K562 (cell line): ENCODE measurements around the gene PBX2. TPM values are rescaled to one million over a fixed set of nuclear protein-coding genes. Genes with fewer than 3 reads are reported as not detected.

ENCODE experiments used
- BRD4 ChIP-seq: fragments of 200-600 bp; sonication (generic); IDR thresholded peaks from 2 replicates; pipeline ENCODE4 v1.6.1; 2017; ENCODE audit warnings: inconsistent platforms
- GATAD2B ChIP-seq: fragments of 450-650 bp; IDR thresholded peaks from 2 replicates; pipeline ENCODE4 v1.6.1; 2017; ENCODE audit warnings: mild to moderate bottlenecking, borderline replicate concordance
- KLF6 ChIP-seq: fragments of 250-450 bp; sonication (Bioruptor Pico); IDR thresholded peaks from 2 replicates; pipeline ENCODE4 v1.4.0; 2020; ENCODE audit warnings: mild to moderate bottlenecking, moderate library complexity, borderline replicate concordance
- MEIS2 ChIP-seq: fragments of 450-650 bp; IDR thresholded peaks from 2 replicates; pipeline ENCODE4 v1.6.1; 2014; ENCODE audit warnings: mild to moderate bottlenecking; ENCODE audit not compliant: partially characterized antibody
- NCOA2 ChIP-seq, 2 experiments: fragments of 450-650 bp; IDR thresholded peaks; 2 replicates each; pipeline ENCODE4 v1.6.1; 2018; ENCODE audit warnings: mild to moderate bottlenecking in 2 of 2, moderate library complexity in 1 of 2; ENCODE audit not compliant: partially characterized antibody in 2 of 2
- SREBF2 ChIP-seq: sonication (generic); formaldehyde crosslinking; IDR thresholded peaks from 2 replicates; pipeline ENCODE4 v1.4.0; 2020; ENCODE audit warnings: mild to moderate bottlenecking, missing genetic modification reagents
- TCFL5 ChIP-seq: fragments of 250-450 bp; sonication (Bioruptor Pico); conservative IDR thresholded peaks from 2 replicates; pipeline ENCODE4 v1.6.1; 2021; ENCODE audit warnings: mild to moderate bottlenecking, moderate library complexity, matching md5 sums
- TEAD1 ChIP-seq, 2 experiments: fragments of 450-650 bp in 1 of 2; sonication (generic) in 1 of 2; formaldehyde crosslinking; IDR thresholded peaks; 2 replicates each; pipeline versions ENCODE4 v1.4.0 to v1.8.0; 2020 to 2022; ENCODE audit warnings: mild to moderate bottlenecking in 2 of 2, missing genetic modification reagents in 1 of 2
- ZNF766 ChIP-seq: fragments of 200-800 bp; sonication (Bioruptor generic); conservative IDR thresholded peaks from 2 replicates; pipeline ENCODE4 v1.6.1; 2016; ENCODE audit warnings: missing genetic modification characterization, missing compliant biosample characterization
- ZNF780A ChIP-seq: fragments of 250-450 bp; sonication (Bioruptor Pico); IDR thresholded peaks from 2 replicates; pipeline ENCODE4 v1.5.0; 2021; ENCODE audit warnings: mild to moderate bottlenecking
- polyA plus RNA-seq, 8 experiments: library from polyadenylated mRNA; depleted of rRNA in 4 of 8; stranded (reverse) in 5 of 8; unstranded in 3 of 8; fragments of >200 nt; fragmentation: Nextera tagmentation in 2 of 8; fragmentation: Illumina TruSeq in 1 of 8; extraction: Ambion mirVana in 2 of 8; extraction: Trizol in 1 of 8; gene quantifications; 2 replicates each; pipeline versions ENCODE4 v1.2.1 to v1.2.3, GENCODE V29; 2011 to 2014; ENCODE audit warnings: inconsistent platforms in 1 of 8, missing spikeins in 1 of 8
- total RNA-seq, 7 experiments: library from RNA; depleted of rRNA in 6 of 7; stranded (reverse); fragments of >200 nt in 6 of 7; fragmentation: Illumina TruSeq in 2 of 7; extraction: Trizol in 2 of 7; gene quantifications; 2 replicates each; pipeline versions ENCODE4 v1.2.1 to v1.2.3, GENCODE V29; 2011 to 2021; ENCODE audit warnings: low replicate concordance in 1 of 7
- TF ChIP-seq, protein P1 (sequence below): sonication (generic); formaldehyde crosslinking; IDR thresholded peaks from 2 replicates; pipeline ENCODE4 v1.8.0; 2022; ENCODE audit warnings: mild to moderate bottlenecking, missing genetic modification reagents
- TF ChIP-seq, protein P2 (sequence below): conservative IDR thresholded peaks from 2 replicates; pipeline ENCODE4 v1.6.1; 2011; ENCODE audit warnings: low read depth, mild to moderate bottlenecking, low read length; ENCODE audit not compliant: control insufficient read depth
- TF ChIP-seq, protein P3 (sequence below), 3 experiments: fragments of 200-800 bp in 1 of 3; fragments of 250-450 bp in 1 of 3; fragments of 450-650 bp in 1 of 3; sonication (Bioruptor Pico) in 1 of 3; sonication (Bioruptor generic) in 1 of 3; formaldehyde crosslinking in 1 of 3; IDR thresholded peaks; 2 replicates each; pipeline versions ENCODE4 v1.6.1 to v1.8.0; 2016 to 2022; ENCODE audit warnings: mild to moderate bottlenecking in 2 of 3, missing genetic modification characterization in 2 of 3, missing compliant biosample characterization in 1 of 3, moderate library complexity in 1 of 3
- TF ChIP-seq, protein P4 (sequence below): sonication (generic); formaldehyde crosslinking; IDR thresholded peaks from 2 replicates; pipeline ENCODE4 v1.8.1; 2023; ENCODE audit warnings: mild to moderate bottlenecking, missing genetic modification reagents, moderate library complexity
- TF ChIP-seq, protein P5 (sequence below): fragments of 150-350 bp; IDR thresholded peaks from 2 replicates; pipeline ENCODE4 v1.6.1; 2014; ENCODE audit warnings: low read depth, mild to moderate bottlenecking, low read length, borderline replicate concordance

PBX2 gene
- total and polyA plus RNA-seq, 9 of the 15 experiments (the other 6 are each of a cell fraction or from before 2014, with no cell fraction given) = 1.9 to 134 (median 62.5) TPM

DNA sequence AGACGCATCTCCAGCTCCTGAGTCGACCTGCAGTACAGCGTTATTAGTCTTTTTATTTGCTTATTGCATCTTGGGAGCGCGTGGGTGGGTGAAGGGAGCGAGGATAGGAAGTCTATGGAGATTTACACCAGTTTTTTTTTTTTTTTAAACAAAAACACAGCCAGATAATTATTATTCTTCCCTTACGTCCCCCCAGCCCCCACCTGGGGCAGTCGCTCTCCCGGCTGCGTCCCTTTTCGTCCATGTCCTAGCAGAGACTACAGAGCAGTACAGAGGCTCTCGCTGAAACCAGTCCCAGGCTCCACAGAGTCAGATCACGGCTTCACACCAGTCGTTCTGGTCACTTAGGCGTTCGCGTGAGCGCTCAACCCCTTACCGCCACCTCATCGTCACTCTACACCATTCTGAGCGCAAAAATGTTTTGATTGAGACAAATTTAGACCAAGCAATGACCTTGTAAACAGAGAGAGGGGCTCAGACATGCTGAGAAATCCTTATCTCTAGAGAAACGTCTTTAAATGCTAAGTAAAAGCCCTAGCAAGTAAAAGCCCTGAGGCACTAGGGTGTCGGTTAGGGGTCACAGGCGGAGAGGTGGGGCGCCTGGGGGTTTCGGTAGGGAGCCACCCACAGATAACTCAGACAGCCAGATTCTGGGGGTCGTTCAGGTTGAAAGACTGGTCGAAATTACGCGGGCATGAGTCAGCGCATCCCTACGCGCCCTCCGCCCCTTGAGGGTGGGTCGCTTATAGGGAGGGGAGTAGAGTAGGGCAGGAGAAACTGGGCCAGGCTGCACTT lies 37.0 kb downstream of the PBX2 start (continued):
- TF ChIP-seq, protein P1, sequence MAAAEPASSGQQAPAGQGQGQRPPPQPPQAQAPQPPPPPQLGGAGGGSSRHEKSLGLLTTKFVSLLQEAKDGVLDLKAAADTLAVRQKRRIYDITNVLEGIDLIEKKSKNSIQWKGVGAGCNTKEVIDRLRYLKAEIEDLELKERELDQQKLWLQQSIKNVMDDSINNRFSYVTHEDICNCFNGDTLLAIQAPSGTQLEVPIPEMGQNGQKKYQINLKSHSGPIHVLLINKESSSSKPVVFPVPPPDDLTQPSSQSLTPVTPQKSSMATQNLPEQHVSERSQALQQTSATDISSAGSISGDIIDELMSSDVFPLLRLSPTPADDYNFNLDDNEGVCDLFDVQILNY (CRISPR knock-in tag) = no peak
- TF ChIP-seq KLF6 (CRISPR knock-in tag) (no peak; the same call in 1 of the 2 replicates), NCOA2 (IDR thresholded peaks at IDR 0.05; ENCODE audit: partially characterized antibody in 2 of 2) (no peak), ZNF780A (CRISPR knock-in tag) (no peak), GATAD2B (peak; percentile 30; the same call in 1 of the 2 replicates), ZNF766 (CRISPR knock-in tag) (no peak), BRD4 (0 out of 2 replicates have a peak, but pooled peaks have one; percentile 35), TCFL5 (CRISPR knock-in tag) (no peak), TEAD1 (CRISPR knock-in tag; IDR thresholded peaks at IDR 0.05) (0 out of 4 replicates have a peak, but pooled peaks of 1 of the 2 experiments have one; percentile 0), SREBF2 (no peak), MEIS2 (no peak)
- TF ChIP-seq, protein P2, sequence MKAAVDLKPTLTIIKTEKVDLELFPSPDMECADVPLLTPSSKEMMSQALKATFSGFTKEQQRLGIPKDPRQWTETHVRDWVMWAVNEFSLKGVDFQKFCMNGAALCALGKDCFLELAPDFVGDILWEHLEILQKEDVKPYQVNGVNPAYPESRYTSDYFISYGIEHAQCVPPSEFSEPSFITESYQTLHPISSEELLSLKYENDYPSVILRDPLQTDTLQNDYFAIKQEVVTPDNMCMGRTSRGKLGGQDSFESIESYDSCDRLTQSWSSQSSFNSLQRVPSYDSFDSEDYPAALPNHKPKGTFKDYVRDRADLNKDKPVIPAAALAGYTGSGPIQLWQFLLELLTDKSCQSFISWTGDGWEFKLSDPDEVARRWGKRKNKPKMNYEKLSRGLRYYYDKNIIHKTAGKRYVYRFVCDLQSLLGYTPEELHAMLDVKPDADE = no peak
- TF ChIP-seq, protein P3, sequence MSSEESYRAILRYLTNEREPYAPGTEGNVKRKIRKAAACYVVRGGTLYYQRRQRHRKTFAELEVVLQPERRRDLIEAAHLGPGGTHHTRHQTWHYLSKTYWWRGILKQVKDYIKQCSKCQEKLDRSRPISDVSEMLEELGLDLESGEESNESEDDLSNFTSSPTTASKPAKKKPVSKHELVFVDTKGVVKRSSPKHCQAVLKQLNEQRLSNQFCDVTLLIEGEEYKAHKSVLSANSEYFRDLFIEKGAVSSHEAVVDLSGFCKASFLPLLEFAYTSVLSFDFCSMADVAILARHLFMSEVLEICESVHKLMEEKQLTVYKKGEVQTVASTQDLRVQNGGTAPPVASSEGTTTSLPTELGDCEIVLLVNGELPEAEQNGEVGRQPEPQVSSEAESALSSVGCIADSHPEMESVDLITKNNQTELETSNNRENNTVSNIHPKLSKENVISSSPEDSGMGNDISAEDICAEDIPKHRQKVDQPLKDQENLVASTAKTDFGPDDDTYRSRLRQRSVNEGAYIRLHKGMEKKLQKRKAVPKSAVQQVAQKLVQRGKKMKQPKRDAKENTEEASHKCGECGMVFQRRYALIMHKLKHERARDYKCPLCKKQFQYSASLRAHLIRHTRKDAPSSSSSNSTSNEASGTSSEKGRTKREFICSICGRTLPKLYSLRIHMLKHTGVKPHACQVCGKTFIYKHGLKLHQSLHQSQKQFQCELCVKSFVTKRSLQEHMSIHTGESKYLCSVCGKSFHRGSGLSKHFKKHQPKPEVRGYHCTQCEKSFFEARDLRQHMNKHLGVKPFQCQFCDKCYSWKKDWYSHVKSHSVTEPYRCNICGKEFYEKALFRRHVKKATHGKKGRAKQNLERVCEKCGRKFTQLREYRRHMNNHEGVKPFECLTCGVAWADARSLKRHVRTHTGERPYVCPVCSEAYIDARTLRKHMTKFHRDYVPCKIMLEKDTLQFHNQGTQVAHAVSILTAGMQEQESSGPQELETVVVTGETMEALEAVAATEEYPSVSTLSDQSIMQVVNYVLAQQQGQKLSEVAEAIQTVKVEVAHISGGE (CRISPR knock-in tag; IDR thresholded peaks at IDR 0.05) = no peak
- TF ChIP-seq, protein P4, sequence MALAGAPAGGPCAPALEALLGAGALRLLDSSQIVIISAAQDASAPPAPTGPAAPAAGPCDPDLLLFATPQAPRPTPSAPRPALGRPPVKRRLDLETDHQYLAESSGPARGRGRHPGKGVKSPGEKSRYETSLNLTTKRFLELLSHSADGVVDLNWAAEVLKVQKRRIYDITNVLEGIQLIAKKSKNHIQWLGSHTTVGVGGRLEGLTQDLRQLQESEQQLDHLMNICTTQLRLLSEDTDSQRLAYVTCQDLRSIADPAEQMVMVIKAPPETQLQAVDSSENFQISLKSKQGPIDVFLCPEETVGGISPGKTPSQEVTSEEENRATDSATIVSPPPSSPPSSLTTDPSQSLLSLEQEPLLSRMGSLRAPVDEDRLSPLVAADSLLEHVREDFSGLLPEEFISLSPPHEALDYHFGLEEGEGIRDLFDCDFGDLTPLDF (CRISPR knock-in tag) = no peak
- TF ChIP-seq, protein P5, sequence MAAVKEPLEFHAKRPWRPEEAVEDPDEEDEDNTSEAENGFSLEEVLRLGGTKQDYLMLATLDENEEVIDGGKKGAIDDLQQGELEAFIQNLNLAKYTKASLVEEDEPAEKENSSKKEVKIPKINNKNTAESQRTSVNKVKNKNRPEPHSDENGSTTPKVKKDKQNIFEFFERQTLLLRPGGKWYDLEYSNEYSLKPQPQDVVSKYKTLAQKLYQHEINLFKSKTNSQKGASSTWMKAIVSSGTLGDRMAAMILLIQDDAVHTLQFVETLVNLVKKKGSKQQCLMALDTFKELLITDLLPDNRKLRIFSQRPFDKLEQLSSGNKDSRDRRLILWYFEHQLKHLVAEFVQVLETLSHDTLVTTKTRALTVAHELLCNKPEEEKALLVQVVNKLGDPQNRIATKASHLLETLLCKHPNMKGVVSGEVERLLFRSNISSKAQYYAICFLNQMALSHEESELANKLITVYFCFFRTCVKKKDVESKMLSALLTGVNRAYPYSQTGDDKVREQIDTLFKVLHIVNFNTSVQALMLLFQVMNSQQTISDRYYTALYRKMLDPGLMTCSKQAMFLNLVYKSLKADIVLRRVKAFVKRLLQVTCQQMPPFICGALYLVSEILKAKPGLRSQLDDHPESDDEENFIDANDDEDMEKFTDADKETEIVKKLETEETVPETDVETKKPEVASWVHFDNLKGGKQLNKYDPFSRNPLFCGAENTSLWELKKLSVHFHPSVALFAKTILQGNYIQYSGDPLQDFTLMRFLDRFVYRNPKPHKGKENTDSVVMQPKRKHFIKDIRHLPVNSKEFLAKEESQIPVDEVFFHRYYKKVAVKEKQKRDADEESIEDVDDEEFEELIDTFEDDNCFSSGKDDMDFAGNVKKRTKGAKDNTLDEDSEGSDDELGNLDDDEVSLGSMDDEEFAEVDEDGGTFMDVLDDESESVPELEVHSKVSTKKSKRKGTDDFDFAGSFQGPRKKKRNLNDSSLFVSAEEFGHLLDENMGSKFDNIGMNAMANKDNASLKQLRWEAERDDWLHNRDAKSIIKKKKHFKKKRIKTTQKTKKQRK = no peak
